Measurements from ENCODE around the gene SLC22A23. TPM values are rescaled to one million over a fixed set of nuclear protein-coding genes. Genes with fewer than 3 reads are reported as not detected.

Gene SLC22A23
- total RNA-seq, 1 donor: 18.1 TPM

DNA sequence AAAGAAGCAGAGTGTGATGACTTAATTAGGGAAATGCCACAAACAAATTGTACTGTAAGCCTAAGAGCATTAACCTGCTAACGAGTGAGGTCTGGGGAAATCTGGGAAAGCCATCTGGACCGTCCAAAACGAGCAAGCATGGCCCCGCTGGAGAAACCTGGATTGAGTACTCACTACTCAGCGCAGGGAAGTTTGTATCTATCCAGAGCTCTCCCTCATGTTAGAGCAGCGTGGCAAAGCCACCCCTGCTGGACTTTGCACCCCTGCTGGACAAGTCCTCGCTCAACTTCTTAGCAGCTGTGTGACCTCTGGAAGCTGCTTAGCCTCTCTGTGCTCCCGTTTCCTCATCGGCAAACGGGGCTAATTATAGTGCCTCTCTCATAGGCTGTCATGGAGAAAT lies 160.8 kb downstream of the SLC22A23 start:
- no peak overlapping the region for H2AFZ ChIP-seq (ENCODE audit: low read length)
- H3K4me3 ChIP-seq (ENCODE audit: insufficient read depth, low read length): no peak overlapping the region
- TF ChIP-seq, protein P1, sequence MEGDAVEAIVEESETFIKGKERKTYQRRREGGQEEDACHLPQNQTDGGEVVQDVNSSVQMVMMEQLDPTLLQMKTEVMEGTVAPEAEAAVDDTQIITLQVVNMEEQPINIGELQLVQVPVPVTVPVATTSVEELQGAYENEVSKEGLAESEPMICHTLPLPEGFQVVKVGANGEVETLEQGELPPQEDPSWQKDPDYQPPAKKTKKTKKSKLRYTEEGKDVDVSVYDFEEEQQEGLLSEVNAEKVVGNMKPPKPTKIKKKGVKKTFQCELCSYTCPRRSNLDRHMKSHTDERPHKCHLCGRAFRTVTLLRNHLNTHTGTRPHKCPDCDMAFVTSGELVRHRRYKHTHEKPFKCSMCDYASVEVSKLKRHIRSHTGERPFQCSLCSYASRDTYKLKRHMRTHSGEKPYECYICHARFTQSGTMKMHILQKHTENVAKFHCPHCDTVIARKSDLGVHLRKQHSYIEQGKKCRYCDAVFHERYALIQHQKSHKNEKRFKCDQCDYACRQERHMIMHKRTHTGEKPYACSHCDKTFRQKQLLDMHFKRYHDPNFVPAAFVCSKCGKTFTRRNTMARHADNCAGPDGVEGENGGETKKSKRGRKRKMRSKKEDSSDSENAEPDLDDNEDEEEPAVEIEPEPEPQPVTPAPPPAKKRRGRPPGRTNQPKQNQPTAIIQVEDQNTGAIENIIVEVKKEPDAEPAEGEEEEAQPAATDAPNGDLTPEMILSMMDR (IDR thresholded peaks at IDR 0.05; ENCODE audit: extremely low read depth, low read depth, low read length): no peak
- no peaks in the 10 kb centered on the region for H3K27me3 ChIP-seq (ENCODE audit: insufficient read depth, low read length)
- no peaks in the 10 kb centered on the region for H4K20me1 ChIP-seq (ENCODE audit: insufficient read depth, low read length)
- no peak for DNase-seq (ENCODE audit: insufficient read length, low spot score, missing footprints)
- H3K79me2 ChIP-seq (ENCODE audit: insufficient read depth, low read length): no peaks in the 10 kb centered on the region
- no peak overlapping the region for H3K27ac ChIP-seq (ENCODE audit: low read depth, low read length)
- no peak overlapping the region for H3K4me2 ChIP-seq (ENCODE audit: insufficient read depth, low read length)
- H3K36me3 ChIP-seq (ENCODE audit: insufficient read depth, low read length): no peaks in the 10 kb centered on the region
- H3K4me1 ChIP-seq (ENCODE audit: insufficient read depth, low read length): peaks cover 3% of the 10 kb centered on the region
- no peaks in the 10 kb centered on the region for H3K9me3 ChIP-seq (ENCODE audit: low read depth, low read length)

DNA sequence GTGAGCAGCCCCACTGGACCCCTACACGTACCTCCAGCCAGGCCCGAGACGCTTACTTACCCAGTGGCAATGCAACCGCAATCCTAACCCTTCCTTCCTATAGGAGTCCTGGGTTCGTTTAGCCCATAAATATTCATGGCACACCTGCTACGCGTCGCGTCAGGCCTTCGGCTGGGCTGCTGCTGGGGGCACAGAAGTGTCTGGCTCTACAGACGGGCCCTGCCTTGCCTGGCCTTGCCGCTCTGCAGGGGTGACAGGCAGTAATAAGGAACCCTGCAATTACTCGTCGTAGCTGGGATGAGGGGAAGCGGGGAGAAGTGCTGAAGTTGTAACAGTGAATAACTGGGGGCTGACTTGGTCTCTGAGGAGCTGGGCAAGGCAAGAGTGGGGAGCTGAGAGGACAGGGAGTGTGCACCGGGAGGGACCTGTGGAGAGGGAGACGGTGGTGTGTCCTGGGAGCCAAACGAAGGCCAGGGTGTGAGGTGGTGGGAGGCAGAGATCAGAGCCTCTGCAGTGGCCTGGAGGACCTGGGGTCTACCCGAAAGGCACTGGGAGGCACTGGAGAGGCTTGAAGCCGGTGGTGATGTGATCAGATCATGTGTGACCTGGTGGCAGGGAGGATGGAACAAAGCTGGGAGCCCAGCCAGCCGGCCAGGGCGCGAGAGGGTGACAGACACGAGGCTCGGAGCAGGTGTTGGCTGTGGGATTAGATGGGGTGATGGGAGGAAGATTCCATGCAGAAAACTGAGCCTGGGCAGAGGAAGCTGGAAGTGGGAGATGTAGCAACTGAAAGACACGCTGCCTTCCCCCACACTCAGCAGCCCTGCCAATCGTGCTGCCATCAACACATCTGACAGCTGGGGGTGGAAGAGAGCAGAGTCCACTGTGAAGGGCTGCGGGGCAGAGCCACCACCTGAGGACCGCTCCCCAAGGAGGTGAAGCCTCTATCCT lies 161.7 kb downstream of the SLC22A23 start:
- H3K9me3 ChIP-seq (ENCODE audit: low read depth, low read length): no peaks in the 10 kb centered on the region

DNA sequence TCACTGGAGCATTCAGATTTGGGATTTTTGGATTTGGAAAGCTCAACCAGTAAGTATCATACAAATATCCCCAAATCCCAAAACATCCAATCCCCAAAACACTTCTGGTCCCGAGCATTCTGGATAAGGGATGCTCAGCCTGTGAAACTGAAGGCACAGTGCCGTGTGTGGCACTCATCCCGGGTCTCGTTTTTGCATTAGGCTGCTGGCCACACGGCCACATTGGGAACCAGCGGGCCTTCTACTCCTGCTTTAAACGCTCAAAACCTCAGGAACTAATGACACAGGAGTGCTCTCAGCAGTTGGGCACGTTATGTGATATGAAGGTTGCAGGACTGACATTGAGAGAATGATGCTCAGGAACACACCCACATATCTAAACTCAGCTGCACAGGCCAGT lies 162.5 kb downstream of the SLC22A23 start:
- TF ChIP-seq, protein P1 (IDR thresholded peaks at IDR 0.05; ENCODE audit: extremely low read depth, low read depth, low read length): no peak
- H3K4me1 ChIP-seq (ENCODE audit: insufficient read depth, low read length): peaks cover 3% of the 10 kb centered on the region
- H3K27ac ChIP-seq (ENCODE audit: low read depth, low read length): no peak overlapping the region
- H3K79me2 ChIP-seq (ENCODE audit: insufficient read depth, low read length): no peaks in the 10 kb centered on the region
- no peak overlapping the region for H3K4me2 ChIP-seq (ENCODE audit: insufficient read depth, low read length)
- H3K4me3 ChIP-seq (ENCODE audit: insufficient read depth, low read length): no peak overlapping the region
- no peaks in the 10 kb centered on the region for H3K9me3 ChIP-seq (ENCODE audit: low read depth, low read length)
- no peaks in the 10 kb centered on the region for H4K20me1 ChIP-seq (ENCODE audit: insufficient read depth, low read length)
- H2AFZ ChIP-seq (ENCODE audit: low read length): no peak overlapping the region
- H3K27me3 ChIP-seq (ENCODE audit: insufficient read depth, low read length): no peaks in the 10 kb centered on the region
- DNase-seq (ENCODE audit: insufficient read length, low spot score, missing footprints): peak; percentile 8
- H3K36me3 ChIP-seq (ENCODE audit: insufficient read depth, low read length): no peaks in the 10 kb centered on the region

More for the DNA sequence above, 161.7 kb downstream of the SLC22A23 start:
- DNase-seq (ENCODE audit: insufficient read length, low spot score, missing footprints): peak; percentile 84
- Histone ChIP-seq H3K79me2 (ENCODE audit: insufficient read depth, low read length) (no peaks in the 10 kb centered on the region), H2AFZ (ENCODE audit: low read length) (no peak overlapping the region), H3K4me1 (ENCODE audit: insufficient read depth, low read length) (peaks cover 3% of the 10 kb centered on the region), H4K20me1 (ENCODE audit: insufficient read depth, low read length) (no peaks in the 10 kb centered on the region), H3K27me3 (ENCODE audit: insufficient read depth, low read length) (no peaks in the 10 kb centered on the region), H3K4me3 (ENCODE audit: insufficient read depth, low read length) (no peak overlapping the region), H3K4me2 (ENCODE audit: insufficient read depth, low read length) (no peak overlapping the region), H3K36me3 (ENCODE audit: insufficient read depth, low read length) (no peaks in the 10 kb centered on the region), H3K27ac (ENCODE audit: low read depth, low read length) (no peak overlapping the region)
- TF ChIP-seq, protein P1 (IDR thresholded peaks at IDR 0.05; ENCODE audit: extremely low read depth, low read depth, low read length): peak; percentile 32

Data from osteoblast (primary cell).